GM18870 (cell line): ENCODE results near the gene SIX4.

Experiments used
- ATAC-seq: cut with Tn5 transposase; IDR thresholded peaks from one replicate; pipeline ENCODE4 v1.9.1; 2021; ENCODE audit warnings: moderate library complexity; ENCODE audit not compliant: unreplicated experiment

The SIX4 gene

DNA sequence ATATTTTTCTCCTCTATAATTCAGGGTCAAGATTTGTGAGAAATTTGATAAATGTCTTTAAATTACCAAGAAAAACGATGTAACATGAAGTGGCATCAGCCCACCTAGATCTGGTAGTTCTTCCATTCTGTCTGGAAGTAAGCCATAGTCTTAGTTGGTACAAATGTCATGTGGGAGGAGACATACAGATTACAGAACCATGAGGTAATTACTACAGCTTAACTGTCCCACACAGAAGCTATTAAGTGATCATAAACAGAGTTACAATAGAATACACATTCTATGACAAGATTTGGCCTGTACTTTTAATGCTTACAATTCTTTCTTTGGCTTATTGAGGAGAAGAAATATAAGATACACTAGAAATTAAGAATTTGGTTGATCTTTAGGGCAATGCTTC lies 61.2 kb downstream of the SIX4 start:
- no peak for ATAC-seq

DNA sequence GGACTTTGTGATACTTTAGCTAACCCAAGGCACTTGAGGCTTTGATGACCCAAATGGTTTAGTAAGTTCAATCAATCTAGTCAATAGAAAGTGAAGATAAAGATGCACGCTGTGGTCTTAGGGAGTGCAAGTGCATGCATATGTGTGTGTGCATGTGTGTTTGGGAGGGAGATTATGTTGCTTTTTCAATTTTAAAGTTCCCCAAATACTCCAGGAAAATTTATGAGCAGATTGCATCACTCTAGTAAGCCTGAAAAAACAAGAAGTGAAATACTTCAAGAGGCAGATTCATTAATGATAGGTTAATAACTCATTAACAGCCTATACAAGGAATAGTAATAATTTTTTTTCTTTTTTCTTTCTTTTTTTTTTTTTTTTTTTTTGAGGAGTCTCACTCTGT lies 62.4 kb downstream of the SIX4 start:
- no peak for ATAC-seq
